HCT116 (cell line): ENCODE measurements around the gene BLID.

Source experiments
- ATF3 ChIP-seq: IDR thresholded peaks from 2 replicates; pipeline ENCODE4 v1.6.1; 2012
- CTCF ChIP-seq, 3 experiments: fragments of 200-600 bp in 1 of 3; sonication (generic) in 1 of 3; IDR thresholded peaks in 2 of 3; conservative IDR thresholded peaks in 1 of 3; 2 replicates each; pipeline ENCODE4 v1.5.1; 2012 to 2017; ENCODE audit warnings: low read depth in 2 of 3, low read length in 2 of 3, antibody characterized with exemption in 1 of 3, borderline replicate concordance in 1 of 3, control low read depth in 1 of 3, mild to moderate bottlenecking in 1 of 3, mixed read lengths in 1 of 3, mixed run types in 1 of 3, moderate library complexity in 1 of 3; ENCODE audit not compliant: insufficient read depth in 1 of 3
- EZH2 ChIP-seq: fragments of 200-600 bp; sonication (generic); IDR thresholded peaks from 2 replicates; pipeline ENCODE4 v1.6.1; 2017; ENCODE audit warnings: antibody characterized with exemption, mixed run types
- EZH2phosphoT487 ChIP-seq: fragments of 200-600 bp; IDR thresholded peaks from 2 replicates; pipeline ENCODE4 v1.6.1; 2018; ENCODE audit warnings: antibody characterized with exemption, borderline replicate concordance
- FOSL1 ChIP-seq: IDR thresholded peaks from 2 replicates; pipeline ENCODE4 v1.6.1; 2012; ENCODE audit warnings: low read depth
- MAX ChIP-seq: IDR thresholded peaks from 2 replicates; pipeline ENCODE4 v1.6.1; 2012
- POLR2A ChIP-seq: IDR thresholded peaks from 2 replicates; pipeline ENCODE4 v1.7.0; 2011; ENCODE audit warnings: borderline replicate concordance; ENCODE audit not compliant: insufficient read depth, insufficient read length; ENCODE audit errors: extremely low read depth
- SIN3A ChIP-seq: IDR thresholded peaks from 2 replicates; pipeline ENCODE4 v1.6.1; 2012; ENCODE audit warnings: low read depth
- SRF ChIP-seq: IDR thresholded peaks from 2 replicates; pipeline ENCODE4 v1.6.1; 2012; ENCODE audit warnings: low read depth
- ZBTB33 ChIP-seq: IDR thresholded peaks from 2 replicates; pipeline ENCODE4 v1.6.1; 2011; ENCODE audit warnings: mild to moderate bottlenecking, low read length, moderate library complexity; ENCODE audit not compliant: insufficient replicate concordance; ENCODE audit errors: extremely low read depth

- TF ChIP-seq SIN3A (no peak), EZH2 (no peak), EZH2phosphoT487 (no peak), POLR2A (no peak), SRF (no peak), ATF3 (no peak), FOSL1 (no peak), CTCF (IDR thresholded peaks at IDR 0.05 in 2 of 3, conservative IDR thresholded peaks at IDR 0.05 in 1 of 3; ENCODE audit: borderline replicate concordance in 1 of 3, insufficient read depth in 1 of 3, low read depth in 2 of 3, low read length in 2 of 3) (no peak), ZBTB33 (no peak), MAX (no peak)
Observed at GRCh38 chr11:122113836-122114825, 1.9 kb downstream of the BLID start.
